Gastrocnemius medialis (tissue), 4 donors: ENCODE results near the gene RBM19.

Source experiments
- POLR2A ChIP-seq, 2 donors: fragments of 450-650 bp; IDR thresholded peaks; one replicate each; pipeline ENCODE4 v1.6.1; 2017; ENCODE audit warnings: antibody characterized with exemption in 2 of 2, mild to moderate bottlenecking in 2 of 2, moderate library complexity in 2 of 2
- TF ChIP-seq, protein P1 (sequence below), 5 experiments: fragments of 450-650 bp in 3 of 5; fragments of 200-600 bp in 2 of 5; sonication (generic) in 2 of 5; IDR thresholded peaks in 4 of 5; conservative IDR thresholded peaks in 1 of 5; 1 replicate in 4 of 5; 2 replicates in 1 of 5; pipeline ENCODE4 v1.5.1; 2016 to 2019; ENCODE audit warnings: antibody characterized with exemption in 5 of 5, mild to moderate bottlenecking in 3 of 5, moderate library complexity in 3 of 5

DNA sequence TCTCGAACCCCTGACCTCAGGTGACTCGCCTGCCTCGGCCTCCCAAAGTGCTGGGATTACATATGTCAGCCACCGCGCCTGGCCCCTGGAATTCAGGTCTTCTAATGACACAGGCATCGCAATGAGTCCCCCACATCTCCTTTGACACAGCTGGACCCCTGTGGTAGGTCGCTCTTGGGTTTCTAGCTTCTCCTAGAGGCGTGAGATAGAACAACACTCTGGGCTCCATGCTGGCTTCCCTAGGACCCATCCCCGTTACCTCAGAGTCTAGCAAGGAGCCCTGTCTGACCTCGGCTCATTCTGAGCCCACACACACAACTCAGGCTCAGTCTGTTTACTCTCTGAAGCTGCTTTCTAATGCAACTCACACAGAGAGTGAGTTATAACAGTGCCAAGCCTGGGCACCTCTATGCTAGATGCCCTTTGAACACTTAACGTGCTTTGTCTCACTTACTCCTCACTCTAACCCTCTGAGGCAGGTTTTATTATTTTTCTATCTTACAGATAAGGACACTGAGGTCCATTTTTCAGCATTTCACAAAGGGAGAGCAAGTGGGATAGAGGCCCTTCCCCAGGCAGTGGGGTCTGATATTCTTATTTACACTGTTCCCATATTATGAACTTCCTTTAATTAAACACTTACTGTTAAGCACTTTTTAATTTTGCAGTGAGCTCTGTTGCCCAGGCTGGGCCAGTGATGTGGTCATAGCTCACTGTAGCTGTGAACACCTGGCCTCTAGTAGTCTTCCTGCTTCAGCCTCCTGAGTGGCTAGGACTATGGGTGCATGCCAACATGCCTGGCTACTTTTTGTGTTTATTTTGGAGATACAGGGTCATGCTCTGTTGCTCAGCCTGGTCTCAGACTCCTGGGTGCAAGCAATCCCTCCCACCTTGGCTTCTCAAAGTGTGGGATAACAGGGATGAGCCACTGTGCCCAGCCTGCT lies 40.6 kb upstream of the RBM19 start:
- TF ChIP-seq, protein P1, sequence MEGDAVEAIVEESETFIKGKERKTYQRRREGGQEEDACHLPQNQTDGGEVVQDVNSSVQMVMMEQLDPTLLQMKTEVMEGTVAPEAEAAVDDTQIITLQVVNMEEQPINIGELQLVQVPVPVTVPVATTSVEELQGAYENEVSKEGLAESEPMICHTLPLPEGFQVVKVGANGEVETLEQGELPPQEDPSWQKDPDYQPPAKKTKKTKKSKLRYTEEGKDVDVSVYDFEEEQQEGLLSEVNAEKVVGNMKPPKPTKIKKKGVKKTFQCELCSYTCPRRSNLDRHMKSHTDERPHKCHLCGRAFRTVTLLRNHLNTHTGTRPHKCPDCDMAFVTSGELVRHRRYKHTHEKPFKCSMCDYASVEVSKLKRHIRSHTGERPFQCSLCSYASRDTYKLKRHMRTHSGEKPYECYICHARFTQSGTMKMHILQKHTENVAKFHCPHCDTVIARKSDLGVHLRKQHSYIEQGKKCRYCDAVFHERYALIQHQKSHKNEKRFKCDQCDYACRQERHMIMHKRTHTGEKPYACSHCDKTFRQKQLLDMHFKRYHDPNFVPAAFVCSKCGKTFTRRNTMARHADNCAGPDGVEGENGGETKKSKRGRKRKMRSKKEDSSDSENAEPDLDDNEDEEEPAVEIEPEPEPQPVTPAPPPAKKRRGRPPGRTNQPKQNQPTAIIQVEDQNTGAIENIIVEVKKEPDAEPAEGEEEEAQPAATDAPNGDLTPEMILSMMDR (IDR thresholded peaks at IDR 0.05 in 4 of 5, conservative IDR thresholded peaks at IDR 0.05 in 1 of 5) = no peak
- no peak for TF ChIP-seq POLR2A (IDR thresholded peaks at IDR 0.05)
